Stomach smooth muscle (tissue), 2 donors: Measurements from ENCODE around the gene TAS2R3.

Source experiments
- H3K27ac ChIP-seq: one replicate; pipeline ENCODE4 v1.7.0; 2013; ENCODE audit warnings: mild to moderate bottlenecking, low read length, inconsistent platforms
- H3K27me3 ChIP-seq, 2 donors: one replicate each; pipeline ENCODE4 v1.7.0; 2013; ENCODE audit warnings: low read length in 2 of 2; ENCODE audit not compliant: insufficient read depth in 2 of 2, control insufficient read depth in 1 of 2
- H3K36me3 ChIP-seq, 2 donors: one replicate each; pipeline ENCODE4 v1.7.0; 2013; ENCODE audit warnings: low read length in 2 of 2; ENCODE audit not compliant: control insufficient read depth in 2 of 2, insufficient read depth in 2 of 2
- H3K4me1 ChIP-seq: one replicate; pipeline ENCODE4 v1.7.0; 2013; ENCODE audit warnings: low read length; ENCODE audit not compliant: control insufficient read depth, insufficient read depth
- H3K4me3 ChIP-seq, 2 donors: one replicate each; pipeline ENCODE4 v1.7.0; 2013; ENCODE audit warnings: low read length in 2 of 2
- H3K9ac ChIP-seq, 2 donors: one replicate each; pipeline ENCODE4 v1.7.0; 2013; ENCODE audit warnings: low read length in 2 of 2, mild to moderate bottlenecking in 1 of 2
- H3K9me3 ChIP-seq, 2 donors: one replicate each; pipeline ENCODE4 v1.7.0; 2013; ENCODE audit warnings: low read length in 2 of 2; ENCODE audit not compliant: control insufficient read depth in 2 of 2
- donor health status: healthy.
- donor health status: Pancreatic carcinoma.

Gene TAS2R3

GRCh38 chr7:141763797-141764196, at the start of gene TAS2R3:
TAS2R3 (plus strand) TSS chr7:141764097; CDS start chr7:141764159, 62 bp downstream.
- Histone ChIP-seq H3K9me3 (no peaks in the 10 kb centered on the region), H3K36me3 (peaks cover 22 to 24% of the 10 kb centered on the region in 2 donors), H3K9ac (no peak within 1 kb of the TSS)

GRCh38 chr7:141714571-141714970, 49.3 kb upstream of the TAS2R3 start:
- no peaks in the 10 kb centered on the region for H3K9me3 ChIP-seq
- peaks cover 0 to 2% of the 10 kb centered on the region in 2 donors for H3K36me3 ChIP-seq
- no peak overlapping the region for H3K27ac ChIP-seq
- no peaks in the 10 kb centered on the region for H3K27me3 ChIP-seq
- H3K4me1 ChIP-seq = no peaks in the 10 kb centered on the region
- no peak overlapping the region for H3K4me3 ChIP-seq
- H3K9ac ChIP-seq = no peak overlapping the region

More at GRCh38 chr7:141763797-141764196, at the start of gene TAS2R3:
- no peak within 1 kb of the TSS for H3K4me3 ChIP-seq
- no peaks in the 10 kb centered on the region for H3K27me3 ChIP-seq
- H3K27ac ChIP-seq = no peak within 1 kb of the TSS
- H3K4me1 ChIP-seq = no peaks in the 10 kb centered on the region

- peaks cover 0 to 2% of the 10 kb centered on the region in 2 donors for H3K36me3 ChIP-seq
- no peak overlapping the region for H3K4me3 ChIP-seq
- H3K4me1 ChIP-seq = no peaks in the 10 kb centered on the region
- no peak overlapping the region for H3K27ac ChIP-seq
- no peaks in the 10 kb centered on the region for H3K27me3 ChIP-seq
- no peak overlapping the region for H3K9ac ChIP-seq
- H3K9me3 ChIP-seq = no peaks in the 10 kb centered on the region
Observed at GRCh38 chr7:141715018-141715417, 48.9 kb upstream of the TAS2R3 start.

GRCh38 chr7:141715794-141716689, 47.9 kb upstream of the TAS2R3 start:
- Histone ChIP-seq H3K9me3 (no peaks in the 10 kb centered on the region), H3K27me3 (no peaks in the 10 kb centered on the region), H3K36me3 (peaks cover 0 to 2% of the 10 kb centered on the region in 2 donors), H3K4me1 (no peaks in the 10 kb centered on the region), H3K4me3 (no peak overlapping the region), H3K9ac (no peak overlapping the region), H3K27ac (no peak overlapping the region)

GRCh38 chr7:141717450-141717849, 46.4 kb upstream of the TAS2R3 start:
- H3K27me3 ChIP-seq = no peaks in the 10 kb centered on the region
- no peak overlapping the region for H3K27ac ChIP-seq
- H3K4me3 ChIP-seq = no peak overlapping the region
- no peaks in the 10 kb centered on the region for H3K4me1 ChIP-seq
- peaks cover 0 to 2% of the 10 kb centered on the region in 2 donors for H3K36me3 ChIP-seq
- H3K9ac ChIP-seq = no peak overlapping the region
- no peaks in the 10 kb centered on the region for H3K9me3 ChIP-seq

- no peaks in the 10 kb centered on the region for H3K9me3 ChIP-seq
- no peaks in the 10 kb centered on the region for H3K36me3 ChIP-seq
- H3K4me3 ChIP-seq = no peak overlapping the region
- H3K27me3 ChIP-seq = no peaks in the 10 kb centered on the region
- no peaks in the 10 kb centered on the region for H3K4me1 ChIP-seq
- H3K27ac ChIP-seq = no peak overlapping the region
- H3K9ac ChIP-seq = no peak overlapping the region
Observed at GRCh38 chr7:141722529-141722928, 41.4 kb upstream of the TAS2R3 start.

DNA sequence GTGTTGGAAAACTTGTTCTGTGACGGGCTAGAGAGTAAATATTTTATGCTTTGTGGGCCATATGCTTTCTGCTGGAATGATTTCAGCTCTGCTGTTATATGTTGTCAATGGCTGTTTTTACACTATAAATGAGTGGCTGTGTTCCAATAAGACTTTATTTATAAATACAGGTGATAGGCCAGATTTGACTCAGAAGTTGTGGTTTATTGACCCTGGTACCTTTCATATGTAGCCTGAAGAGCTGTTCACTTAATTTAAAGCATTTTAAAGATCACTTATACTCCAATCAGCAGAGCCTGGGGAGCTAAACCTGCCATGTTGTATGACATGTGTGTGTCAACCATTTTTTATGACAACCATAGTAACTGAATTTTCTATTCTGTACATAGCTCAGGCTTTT, 34.9 kb upstream of the TAS2R3 start:
- Histone ChIP-seq H3K4me3 (no peak overlapping the region), H3K36me3 (no peaks in the 10 kb centered on the region), H3K4me1 (no peaks in the 10 kb centered on the region), H3K9ac (no peak overlapping the region), H3K27me3 (no peaks in the 10 kb centered on the region), H3K27ac (no peak overlapping the region), H3K9me3 (no peaks in the 10 kb centered on the region)

DNA sequence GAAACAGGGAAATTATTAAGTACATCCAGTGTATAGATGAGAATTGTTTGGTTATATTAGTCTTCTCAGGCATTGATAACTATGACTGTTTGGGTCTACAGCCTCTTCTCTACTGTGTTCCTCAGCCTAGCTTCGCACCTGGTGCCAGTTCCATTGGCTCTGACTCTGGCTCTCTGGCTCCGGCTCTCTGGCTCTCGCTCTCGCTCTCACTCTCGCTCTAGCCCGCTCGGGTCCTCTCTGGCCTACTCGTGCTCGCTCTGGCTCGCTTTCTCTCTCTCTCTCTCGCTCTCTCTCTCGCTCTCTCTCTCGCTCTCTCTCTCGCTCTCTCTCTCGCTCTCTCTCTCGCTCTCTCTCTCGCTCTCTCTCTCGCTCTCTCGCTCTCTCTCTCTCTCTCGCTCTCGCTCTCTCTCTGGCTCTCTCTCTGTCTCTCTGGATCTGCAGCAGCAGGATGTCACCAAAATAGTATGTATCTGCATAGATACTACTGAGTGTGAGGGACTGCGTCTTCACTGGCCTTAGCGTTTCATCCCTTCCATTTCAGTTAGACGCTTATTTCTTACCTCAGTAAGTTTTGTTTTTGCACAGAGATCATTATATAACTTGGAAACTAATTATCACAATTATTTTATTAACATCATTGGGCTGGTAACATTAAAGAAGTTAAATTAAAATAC, 32.3 kb upstream of the TAS2R3 start:
- no peak overlapping the region for H3K27ac ChIP-seq
- no peak overlapping the region for H3K9ac ChIP-seq
- no peaks in the 10 kb centered on the region for H3K36me3 ChIP-seq
- no peaks in the 10 kb centered on the region for H3K4me1 ChIP-seq
- H3K9me3 ChIP-seq = no peaks in the 10 kb centered on the region
- no peaks in the 10 kb centered on the region for H3K27me3 ChIP-seq
- no peak overlapping the region for H3K4me3 ChIP-seq

GRCh38 chr7:141737118-141737835, 26.6 kb upstream of the TAS2R3 start:
- peaks cover 6 to 15% of the 10 kb centered on the region in 2 donors for H3K36me3 ChIP-seq
- no peaks in the 10 kb centered on the region for H3K27me3 ChIP-seq
- peak overlapping the region; percentile 91 to 93 for H3K9ac ChIP-seq
- peaks cover 16% of the 10 kb centered on the region for H3K4me1 ChIP-seq
- peak overlapping the region; percentile 56 for H3K27ac ChIP-seq
- peak overlapping the region; percentile 100 for H3K4me3 ChIP-seq
- H3K9me3 ChIP-seq = no peaks in the 10 kb centered on the region

GRCh38 chr7:141737836-141738591, 25.9 kb upstream of the TAS2R3 start, which contains the start of gene SSBP1:
SSBP1 (plus strand) TSS chr7:141738358; CDS start chr7:141739167, 809 bp downstream.
- Histone ChIP-seq H3K4me1 (peaks cover 16% of the 10 kb centered on the region), H3K4me3 (peak within 1 kb of the TSS; percentile 100), H3K9me3 (no peaks in the 10 kb centered on the region), H3K27me3 (no peaks in the 10 kb centered on the region), H3K36me3 (peaks cover 13 to 17% of the 10 kb centered on the region in 2 donors), H3K27ac (peak within 1 kb of the TSS; percentile 78), H3K9ac (peak within 1 kb of the TSS; percentile 91 to 93)
